Measurements from ENCODE around the gene DOCK2.

DOCK2 gene

DNA sequence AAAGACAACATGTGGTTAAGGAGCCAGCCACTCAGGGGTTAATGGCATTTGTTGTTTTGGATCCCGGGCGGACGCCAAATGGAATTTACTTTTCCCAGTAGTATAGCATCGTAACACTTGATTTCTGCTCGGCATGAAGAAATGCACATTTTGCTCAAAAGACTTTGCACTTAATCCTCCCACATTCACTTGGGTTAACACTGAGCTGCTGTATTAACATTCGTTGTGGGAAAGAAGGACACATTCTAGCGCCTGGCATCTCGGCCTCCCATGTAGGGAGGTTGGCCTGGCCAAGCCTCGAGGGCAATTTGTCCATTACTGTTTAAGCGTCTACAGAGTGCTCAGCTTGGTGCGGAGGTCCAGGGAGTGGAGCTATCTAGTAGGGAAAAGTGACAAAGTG, 375.5 kb downstream of the DOCK2 start:
- no peak for DNase-seq (ENCODE audit: extremely low read depth in 1 of 2, low read depth in 1 of 2)

DNA sequence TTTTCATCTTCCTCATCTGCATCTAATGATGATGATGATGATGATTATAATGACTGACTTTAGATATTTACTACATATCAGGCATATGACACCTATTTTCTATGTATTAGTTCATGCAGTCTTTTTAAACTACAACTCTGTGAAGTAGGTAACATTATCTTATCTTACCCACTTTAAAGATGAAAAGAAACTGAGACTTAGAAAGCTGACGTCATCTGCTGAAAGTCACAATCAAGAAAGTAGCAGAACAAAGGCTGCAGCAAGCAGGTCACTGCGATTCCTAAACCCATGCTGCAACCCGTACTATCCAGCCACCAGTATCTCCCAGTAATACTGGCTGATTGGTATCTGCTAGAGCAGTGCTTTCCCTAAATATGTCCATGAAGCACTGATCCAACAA, 383.3 kb downstream of the DOCK2 start:
- DNase-seq (ENCODE audit: extremely low read depth in 1 of 2, low read depth in 1 of 2): no peak

DNA sequence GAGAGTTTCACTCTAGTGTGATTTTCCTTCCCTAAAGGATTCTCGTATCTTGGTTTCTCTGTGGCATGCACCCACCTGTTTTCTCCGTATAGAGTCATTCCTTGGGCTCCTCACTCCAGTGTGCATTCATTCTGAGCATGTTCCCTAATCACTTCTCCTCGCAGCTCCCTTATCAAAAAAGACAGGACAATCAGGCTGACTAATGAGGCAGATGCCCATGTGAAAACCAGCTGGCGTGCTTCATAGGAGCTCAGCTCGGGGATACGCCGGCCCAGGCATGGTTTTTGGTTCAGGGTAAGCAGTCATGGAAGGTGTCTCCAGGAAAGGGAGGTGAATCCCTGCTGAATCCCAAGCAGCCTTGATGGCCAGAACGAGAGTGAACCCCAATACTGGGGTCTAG, 384.4 kb downstream of the DOCK2 start:
- no peak for DNase-seq (ENCODE audit: extremely low read depth in 1 of 2, low read depth in 1 of 2)

DNA sequence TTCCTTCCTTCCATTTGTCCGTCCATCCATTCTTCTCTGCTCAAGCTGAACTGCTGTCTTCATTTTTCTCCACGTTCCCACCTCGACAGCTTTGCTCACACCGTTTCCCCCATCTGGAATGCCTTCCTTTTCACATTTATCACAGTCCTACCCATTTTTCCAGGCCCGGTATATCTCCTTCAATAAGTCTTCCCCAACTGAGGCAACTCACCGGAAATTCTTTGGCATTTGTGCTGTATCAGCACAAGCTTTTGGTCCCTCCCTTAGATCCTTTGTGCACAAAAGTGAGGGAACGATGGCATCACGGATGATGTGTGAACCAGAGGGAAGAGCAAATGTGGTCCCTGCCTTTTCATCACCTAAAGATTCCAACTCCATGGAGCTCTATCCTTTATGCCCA, 388.8 kb downstream of the DOCK2 start:
- no peak for DNase-seq (ENCODE audit: extremely low read depth in 1 of 2, low read depth in 1 of 2)

DNA sequence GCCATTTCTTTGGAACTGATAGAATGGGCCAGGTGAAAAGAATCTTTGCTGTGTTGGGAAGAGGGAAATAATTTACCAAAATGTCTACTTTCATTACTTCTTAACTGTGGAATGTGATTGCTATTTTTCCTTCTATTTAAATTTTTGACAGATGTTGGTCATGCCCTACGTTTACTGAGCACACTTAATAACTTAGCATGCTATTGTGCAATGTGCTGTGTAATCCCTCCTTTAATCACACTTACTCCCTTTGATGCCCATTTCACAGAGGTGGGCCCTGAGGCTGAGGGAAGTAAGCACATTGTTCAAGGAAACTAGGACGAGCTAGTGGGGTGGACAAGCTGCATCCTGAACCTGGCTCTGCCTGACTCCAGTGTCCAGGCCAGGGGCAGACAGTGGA, 391.0 kb downstream of the DOCK2 start:
- no peak for DNase-seq (ENCODE audit: extremely low read depth in 1 of 2, low read depth in 1 of 2)

DNA sequence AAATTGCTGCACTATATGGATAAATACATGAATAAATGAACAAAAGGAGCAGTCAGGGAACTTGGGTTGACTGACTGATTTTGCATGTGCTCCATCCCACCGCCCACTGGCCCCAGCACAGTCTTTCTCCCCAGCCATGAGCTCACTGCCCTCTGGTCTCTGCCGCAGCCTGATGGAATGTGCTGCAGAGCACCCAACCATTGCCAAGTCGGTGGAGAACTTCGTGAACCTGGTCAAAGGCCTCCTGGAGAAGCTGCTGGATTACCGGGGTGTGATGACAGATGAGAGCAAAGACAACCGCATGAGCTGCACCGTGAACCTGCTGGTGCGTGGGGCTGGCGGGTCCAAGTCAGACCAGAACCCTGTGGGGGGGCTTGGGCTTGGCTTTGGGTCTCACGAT, 397.2 kb downstream of the DOCK2 start:
- no peak for DNase-seq (ENCODE audit: extremely low read depth in 1 of 2, low read depth in 1 of 2)

DNA sequence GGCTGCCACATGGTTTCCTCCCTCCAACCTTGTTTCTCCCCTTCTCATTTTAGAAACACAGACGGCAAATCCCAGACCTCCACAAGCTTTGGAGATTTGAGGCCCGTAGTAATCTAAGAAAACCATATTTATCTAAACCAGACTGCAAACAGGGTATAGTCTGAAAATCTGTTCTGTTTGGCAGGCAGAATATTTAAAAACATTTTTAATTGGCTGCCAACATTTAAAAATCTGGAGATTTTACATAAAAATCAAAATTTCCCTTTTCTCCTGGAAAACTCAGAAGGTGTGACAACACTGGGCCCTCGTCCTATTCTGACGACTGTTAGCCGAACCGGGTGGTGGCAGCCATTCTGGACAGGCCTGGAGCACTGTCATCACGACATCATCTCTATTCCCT, 401.2 kb downstream of the DOCK2 start:
- no peak for DNase-seq (ENCODE audit: extremely low read depth in 1 of 2, low read depth in 1 of 2)

DNA sequence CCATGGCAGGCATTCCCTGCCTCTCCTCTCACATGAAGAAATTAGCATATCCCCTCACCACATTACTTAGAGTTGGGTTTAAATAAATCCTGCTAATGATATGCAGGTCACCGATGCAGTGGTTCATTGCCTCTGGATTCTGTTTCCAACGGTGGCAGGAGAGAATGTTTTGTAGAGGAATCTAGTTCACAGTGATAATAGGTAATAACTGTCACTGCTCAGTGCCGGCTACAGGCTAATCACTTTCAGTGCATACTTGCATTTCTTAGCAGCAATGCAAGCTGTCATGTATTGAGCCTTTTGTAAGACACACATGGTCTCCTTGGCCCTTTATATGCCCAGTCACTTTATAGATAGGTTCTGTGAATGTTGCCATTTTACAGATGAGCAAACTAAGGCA, 402.8 kb downstream of the DOCK2 start:
- DNase-seq (ENCODE audit: extremely low read depth in 1 of 2, low read depth in 1 of 2): no peak

DNA sequence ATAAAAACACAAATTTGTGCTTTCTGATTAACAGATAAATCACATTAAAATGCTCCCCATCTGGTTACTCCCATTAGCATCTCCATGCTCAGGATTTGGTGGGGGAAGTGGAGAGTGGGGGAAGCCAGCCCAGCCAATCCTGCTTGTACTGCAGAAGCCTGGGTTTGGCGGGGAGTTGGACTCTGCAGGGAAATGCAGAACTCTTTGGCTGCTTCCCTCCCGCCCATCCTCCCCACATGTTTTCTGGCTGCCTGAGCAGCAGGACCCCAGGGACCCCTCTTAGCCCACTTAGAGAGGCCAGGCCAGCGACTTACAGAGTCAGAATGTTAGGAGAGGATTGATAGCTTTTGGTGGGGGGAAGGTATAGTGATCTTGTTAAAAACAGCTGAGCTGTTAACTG, 409.2 kb downstream of the DOCK2 start:
- DNase-seq (ENCODE audit: extremely low read depth in 1 of 2, low read depth in 1 of 2): no peak

DNA sequence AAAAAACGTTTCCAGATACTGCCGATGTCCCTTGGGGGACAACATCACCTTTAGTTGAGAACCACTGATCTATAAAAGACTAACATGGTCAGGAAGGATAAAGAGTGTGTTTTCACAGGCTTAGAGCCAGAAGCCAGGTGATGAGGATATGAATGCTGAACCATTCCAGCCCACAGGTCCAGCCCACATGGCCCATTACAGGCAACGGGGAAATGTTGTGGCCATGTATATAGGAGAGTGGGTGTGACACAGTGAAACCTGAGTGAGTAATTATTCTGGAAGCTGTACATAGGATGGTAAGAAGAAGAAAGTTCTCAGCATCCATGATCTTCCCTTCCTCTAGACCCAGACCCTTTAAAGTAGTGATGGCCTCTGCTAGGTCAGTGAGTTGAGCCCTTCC, 412.6 kb downstream of the DOCK2 start:
- DNase-seq (ENCODE audit: extremely low read depth in 1 of 2, low read depth in 1 of 2): no peak

DNA sequence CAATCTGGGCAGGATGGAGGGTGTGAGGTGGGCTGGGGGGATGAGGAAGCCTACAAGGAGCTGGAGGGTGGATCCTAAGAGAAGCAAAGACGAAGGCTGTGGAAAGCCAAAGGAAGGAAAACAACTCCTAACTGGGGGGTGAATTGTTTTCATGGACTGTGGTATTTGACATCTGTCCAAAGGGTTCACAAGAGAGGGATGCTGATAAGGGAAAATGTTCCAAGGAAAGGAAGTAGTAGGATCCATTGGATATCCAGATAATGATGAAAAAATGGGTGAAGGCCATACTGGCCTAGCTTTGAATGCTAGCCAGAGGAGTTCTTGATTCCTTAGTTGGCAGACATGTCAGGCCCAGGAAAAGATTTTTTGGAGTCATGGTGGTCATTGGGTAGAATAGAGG, 416.8 kb downstream of the DOCK2 start:
- no peak for DNase-seq (ENCODE audit: extremely low read depth in 1 of 2, low read depth in 1 of 2)

DNA sequence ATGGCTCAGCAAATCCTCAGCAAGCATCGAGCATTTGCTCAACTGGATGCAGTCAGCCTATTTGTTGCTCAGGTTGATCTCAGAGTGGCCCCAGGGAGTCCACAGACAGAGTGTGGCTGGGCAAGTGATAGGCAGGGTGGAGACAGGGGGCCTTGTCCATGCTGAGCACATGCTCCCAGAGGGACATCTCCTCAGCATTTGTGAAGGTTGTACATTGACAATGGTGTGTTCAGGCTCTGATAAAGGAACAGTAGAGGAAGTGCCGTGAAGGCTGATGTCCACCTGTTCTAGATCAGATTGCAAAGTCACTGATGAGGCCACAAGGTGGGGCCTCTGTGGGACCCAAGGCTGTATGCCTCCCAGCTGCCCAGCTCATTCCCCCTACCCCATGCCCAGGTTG, 418.5 kb downstream of the DOCK2 start:
- DNase-seq (ENCODE audit: extremely low read depth in 1 of 2, low read depth in 1 of 2): no peak

DNA sequence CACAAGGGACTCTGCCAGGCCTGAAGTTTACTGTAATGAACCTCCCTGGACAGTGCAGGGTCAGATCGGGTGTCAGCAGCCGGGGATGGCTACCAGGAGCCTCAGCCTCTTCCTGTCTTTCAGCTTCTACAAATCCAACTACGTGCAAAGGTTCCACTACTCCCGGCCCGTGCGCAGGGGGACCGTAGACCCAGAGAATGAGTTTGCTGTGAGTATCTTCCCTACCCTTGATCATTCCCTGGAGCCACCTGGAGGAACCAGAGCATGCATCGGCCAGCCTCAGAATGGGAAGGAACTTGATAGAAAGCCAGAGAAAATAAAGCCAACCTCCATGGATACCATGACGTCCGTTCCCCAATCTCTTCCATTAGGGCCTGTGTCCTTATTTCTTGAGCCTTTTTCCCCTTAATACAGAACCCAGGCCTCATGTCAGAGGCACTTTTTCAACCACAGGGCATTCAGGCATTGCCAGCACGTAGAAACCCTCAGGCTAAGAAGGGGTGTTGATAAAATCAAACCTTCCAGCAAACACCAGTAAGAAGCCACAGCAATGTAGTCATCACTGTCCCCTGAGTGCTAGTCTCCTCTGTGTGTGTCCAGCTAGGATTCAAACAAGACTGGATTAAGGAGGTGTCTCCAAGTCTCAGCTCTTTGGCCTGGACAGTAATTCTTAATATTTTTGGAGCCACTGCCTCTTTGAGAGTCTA, 419.6 kb downstream of the DOCK2 start:
- DNase-seq (ENCODE audit: extremely low read depth in 1 of 2, low read depth in 1 of 2): no peak

DNA sequence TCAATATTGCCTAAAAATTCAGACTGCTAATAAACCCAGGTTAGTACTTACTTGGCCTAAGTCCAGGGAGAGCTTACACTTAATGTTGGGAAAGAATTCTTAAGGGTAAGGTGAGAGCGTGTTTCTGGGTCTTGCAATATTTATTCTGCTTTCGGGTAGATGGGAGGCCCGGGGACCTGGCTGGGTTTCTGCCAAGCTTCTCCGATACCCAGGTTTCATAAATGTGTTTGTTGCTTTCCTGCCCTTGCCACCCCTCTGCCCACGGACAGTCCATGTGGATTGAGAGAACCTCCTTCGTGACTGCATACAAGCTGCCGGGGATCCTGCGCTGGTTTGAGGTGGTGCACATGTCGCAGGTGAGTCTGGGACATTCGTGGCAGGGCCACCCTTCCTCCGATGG, 420.2 kb downstream of the DOCK2 start:
- DNase-seq (ENCODE audit: extremely low read depth in 1 of 2, low read depth in 1 of 2): no peak

DNA sequence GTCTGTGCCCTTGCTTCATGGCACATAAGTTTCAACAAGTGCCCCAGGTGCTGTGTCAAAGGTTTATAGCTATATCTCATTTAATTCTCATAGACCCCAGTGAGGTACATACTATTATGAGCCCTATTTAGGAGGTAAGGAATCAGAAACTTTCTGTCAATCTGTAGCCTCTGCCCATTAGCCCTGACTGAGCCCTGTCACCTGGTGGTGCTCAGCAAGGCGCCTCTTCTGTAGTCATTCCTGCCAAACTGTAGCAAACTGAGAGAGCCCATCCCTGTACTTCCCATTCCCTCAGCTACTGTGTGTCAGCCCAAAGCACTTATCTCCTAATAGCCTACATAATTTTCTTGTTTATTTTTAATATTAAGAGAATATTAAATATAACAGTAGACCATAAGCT, 422.1 kb downstream of the DOCK2 start:
- DNase-seq (ENCODE audit: extremely low read depth in 1 of 2, low read depth in 1 of 2): no peak

DNA sequence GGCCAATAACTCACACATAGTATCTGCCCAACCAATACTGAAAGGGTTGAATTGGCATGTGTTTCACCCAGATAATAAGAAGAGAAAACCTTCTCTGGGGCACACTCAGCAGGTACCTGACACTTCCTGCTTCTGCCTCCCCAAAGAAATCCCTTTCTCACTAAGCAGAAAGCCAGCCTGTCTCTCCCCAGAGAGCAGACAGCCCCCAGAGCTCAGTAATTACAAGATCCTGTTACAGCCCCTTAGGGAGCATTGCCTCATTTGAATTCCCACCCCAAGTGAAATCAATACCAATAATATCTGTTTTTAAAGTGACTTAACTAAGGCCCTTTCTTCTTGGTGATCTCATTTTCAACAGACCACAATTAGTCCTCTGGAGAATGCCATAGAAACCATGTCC, 430.1 kb downstream of the DOCK2 start:
- DNase-seq (ENCODE audit: extremely low read depth in 1 of 2, low read depth in 1 of 2): no peak

DNA sequence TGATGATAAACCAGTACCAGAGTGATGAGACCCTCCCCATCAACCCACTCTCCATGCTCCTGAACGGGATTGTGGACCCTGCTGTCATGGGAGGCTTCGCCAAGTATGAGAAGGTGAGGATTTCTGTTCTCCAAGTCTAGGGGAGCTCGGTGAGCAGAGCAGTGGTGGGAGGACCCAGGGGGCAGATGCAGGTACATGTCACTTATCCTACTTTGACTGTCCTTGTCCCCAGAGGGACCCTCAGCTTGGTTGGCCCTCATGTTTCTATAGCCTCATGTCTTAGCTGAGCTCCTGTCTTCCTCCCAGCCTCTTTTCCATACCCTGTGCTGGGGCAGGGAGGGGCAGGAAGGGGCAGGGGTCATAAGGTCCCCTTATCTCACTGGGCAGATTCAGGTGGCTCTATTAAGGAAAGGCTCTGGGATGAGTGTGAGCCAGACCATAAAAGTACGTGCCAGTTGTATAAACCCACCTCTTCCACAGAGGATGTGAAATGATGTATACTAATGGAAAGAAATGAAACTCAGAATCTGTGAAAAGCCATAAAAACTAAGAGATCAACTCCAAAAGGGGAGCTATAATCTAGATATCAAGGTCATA, 430.6 kb downstream of the DOCK2 start:
- no peak for DNase-seq (ENCODE audit: extremely low read depth in 1 of 2, low read depth in 1 of 2)

DNA sequence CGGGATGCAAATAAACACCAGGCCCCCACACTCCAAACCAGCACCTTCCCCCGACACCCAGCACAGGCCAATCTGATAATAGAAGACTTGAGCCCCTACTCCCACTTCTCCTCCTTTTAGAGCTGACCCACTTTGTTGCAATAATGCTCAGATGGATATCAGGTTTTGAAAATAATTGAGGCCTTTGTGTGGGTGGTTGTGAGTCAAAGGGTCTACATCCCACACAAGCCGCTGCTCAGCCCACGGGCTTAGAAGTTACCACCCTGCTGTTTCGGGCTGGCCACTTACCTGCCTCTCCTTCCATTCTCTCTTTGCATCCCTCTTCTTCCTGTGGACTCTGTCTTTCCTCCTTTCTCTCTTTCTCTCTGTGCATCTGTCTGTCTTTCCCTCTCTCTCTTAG, 432.4 kb downstream of the DOCK2 start:
- no peak for DNase-seq (ENCODE audit: extremely low read depth in 1 of 2, low read depth in 1 of 2)

DNA sequence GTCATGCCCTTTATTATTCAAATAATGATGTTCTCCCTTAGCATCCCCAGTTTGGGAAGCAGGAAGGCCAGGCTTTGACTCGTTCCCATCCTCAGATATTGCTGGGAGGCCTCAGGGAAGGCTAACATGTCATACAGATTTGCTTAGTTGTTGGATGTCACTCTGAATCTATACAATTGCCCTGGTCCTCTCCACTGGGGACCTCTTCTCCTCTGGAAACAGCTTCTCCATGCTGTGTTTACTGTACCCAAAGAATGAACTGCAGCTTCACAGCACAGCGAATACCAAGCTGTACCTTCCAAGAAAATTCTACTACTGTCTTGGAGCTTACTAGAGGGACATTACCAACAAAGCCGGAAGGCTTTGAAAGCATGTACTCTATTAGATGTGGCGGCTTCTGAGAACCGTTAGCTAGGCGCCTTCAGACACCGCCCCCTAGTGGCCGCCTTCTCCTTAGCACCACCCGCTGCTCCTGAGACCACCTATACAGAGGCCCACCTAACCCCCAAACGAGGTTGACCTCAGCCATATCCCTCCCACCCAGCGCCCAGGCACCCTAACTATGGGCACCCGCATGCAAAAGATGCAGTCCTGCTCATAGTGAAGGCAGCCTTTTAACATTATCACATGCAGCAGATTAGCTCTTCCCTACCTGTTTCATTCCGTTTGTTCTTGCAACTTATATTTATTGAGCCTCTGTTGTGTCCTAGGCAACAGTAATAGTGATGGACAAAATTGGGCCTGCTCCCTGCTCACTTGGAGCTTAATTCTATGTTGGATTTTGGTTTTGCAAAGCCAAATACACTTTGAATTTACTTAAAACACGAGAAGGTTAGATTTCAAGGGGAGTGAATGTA, 433.7 kb downstream of the DOCK2 start:
- DNase-seq (ENCODE audit: extremely low read depth in 1 of 2, low read depth in 1 of 2): no peak

DNA sequence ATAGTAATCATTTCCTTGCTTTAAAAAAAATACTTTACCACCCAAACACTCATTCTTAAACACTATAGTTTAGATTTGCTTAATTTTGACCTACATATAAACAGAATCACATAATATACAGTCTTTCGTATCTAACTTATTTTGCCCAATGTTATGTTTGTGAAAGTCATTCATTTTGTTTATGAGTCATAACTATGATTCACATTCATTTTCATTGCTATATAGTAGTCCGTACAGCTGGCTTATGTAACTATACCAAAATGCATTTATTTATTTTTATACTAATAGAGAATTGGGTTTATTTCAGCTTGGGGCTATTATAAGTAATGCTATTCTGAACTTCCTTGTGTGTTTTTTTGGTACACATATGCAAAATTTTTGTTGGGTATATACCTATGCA, 434.7 kb downstream of the DOCK2 start:
- no peak for DNase-seq (ENCODE audit: extremely low read depth in 1 of 2, low read depth in 1 of 2)

DNA sequence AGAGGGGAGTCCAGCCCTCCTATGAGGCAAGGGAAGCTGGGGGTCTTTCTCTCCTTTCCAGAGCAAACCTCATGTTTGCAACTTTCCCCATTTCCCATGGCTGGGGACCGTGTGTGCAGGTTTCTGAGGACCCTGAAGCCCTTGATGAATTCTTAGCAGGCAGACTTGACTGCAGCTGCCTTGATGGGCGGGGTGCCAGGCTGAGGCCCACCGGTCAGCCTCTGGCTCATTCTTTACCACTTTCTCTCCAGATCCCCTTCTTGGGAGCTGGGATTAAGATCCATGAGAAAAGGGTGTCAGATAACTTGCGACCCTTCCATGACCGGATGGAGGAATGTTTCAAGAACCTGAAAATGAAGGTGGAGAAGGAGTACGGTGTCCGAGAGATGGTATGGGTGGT, 438.6 kb downstream of the DOCK2 start:
- DNase-seq (ENCODE audit: extremely low read depth in 1 of 2, low read depth in 1 of 2): no peak

DNA sequence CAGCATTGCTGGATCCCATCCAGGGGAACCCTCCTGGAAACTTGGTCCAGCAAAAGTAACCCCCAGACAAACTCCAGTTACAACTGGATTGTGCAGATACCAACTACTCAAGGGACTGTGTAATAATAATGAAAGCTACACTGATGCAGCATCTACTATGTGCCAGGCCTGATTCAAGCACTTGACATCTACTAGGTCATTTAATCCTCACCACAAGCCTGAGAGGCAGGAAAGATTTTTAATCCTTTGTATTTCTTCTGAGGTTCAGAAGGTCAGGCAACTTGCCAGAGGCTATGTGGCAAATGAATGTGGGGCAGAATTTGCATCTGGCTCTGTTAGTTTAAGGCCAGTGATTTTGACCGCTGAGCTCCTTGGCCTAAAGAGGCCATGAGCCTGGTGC, 439.1 kb downstream of the DOCK2 start:
- DNase-seq (ENCODE audit: extremely low read depth in 1 of 2, low read depth in 1 of 2): no peak
